ENCODE data around the gene GPR148.

GPR148 gene

DNA sequence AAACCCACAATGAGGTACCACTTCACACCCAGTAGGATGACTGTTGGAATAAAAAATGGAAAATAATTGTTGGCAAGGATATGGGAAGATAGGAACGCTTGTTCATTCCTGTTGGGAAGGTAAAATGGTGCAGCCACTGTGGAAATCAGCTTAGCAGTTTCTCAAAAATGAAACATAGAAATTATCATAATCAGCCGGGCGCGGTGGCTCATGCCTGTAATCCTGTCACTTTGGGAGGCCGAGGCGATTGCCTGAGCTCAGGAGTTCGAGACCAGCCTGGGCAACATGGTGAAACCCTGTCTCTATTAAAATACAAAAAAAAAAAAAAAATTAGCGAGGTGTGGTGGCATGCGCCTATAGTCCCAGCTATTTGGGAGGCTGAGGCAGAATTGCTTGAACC lies 49.9 kb downstream of the GPR148 start:
- DNase-seq, result no peak

Data from NCI-H187 treated with DMSO at 0.1 percent for 48 hours (cell line).